Mesodermal cell (in vitro differentiated cells): ENCODE data around the gene LCORL.

Experiments
- H3K27ac ChIP-seq: 2 replicates; pipeline ENCODE4 v1.7.0; 2013; ENCODE audit warnings: mild to moderate bottlenecking, low read depth, low read length, moderate library complexity; ENCODE audit not compliant: severe bottlenecking
- H3K36me3 ChIP-seq: 2 replicates; pipeline ENCODE4 v1.7.1; 2013; ENCODE audit warnings: mild to moderate bottlenecking, low read length, moderate library complexity; ENCODE audit not compliant: control insufficient read depth, insufficient read depth
- H3K4me1 ChIP-seq: one replicate; pipeline ENCODE4 v1.7.1; 2013; ENCODE audit warnings: mild to moderate bottlenecking, low read length; ENCODE audit not compliant: insufficient read depth, control insufficient read depth, poor library complexity, severe bottlenecking
- H3K4me3 ChIP-seq: 2 replicates; pipeline ENCODE4 v1.7.0; 2013; ENCODE audit warnings: low read length, control low read depth, mild to moderate bottlenecking; ENCODE audit not compliant: insufficient read depth, poor library complexity, severe bottlenecking; ENCODE audit errors: extremely low read depth
- H3K9me3 ChIP-seq: 2 replicates; pipeline ENCODE4 v1.7.1; 2013; ENCODE audit warnings: mild to moderate bottlenecking, low read length, moderate library complexity; ENCODE audit not compliant: control insufficient read depth
- WGBS, 2 experiments: methylation state at CpG; one replicate each; pipeline ENCODE4 v1.1.5; 2013; ENCODE audit warnings: missing lambda C conversion rate in 2 of 2; ENCODE audit not compliant: insufficient coverage in 2 of 2; 5-methylcytosine and 5-hydroxymethylcytosine counted together

LCORL gene

DNA sequence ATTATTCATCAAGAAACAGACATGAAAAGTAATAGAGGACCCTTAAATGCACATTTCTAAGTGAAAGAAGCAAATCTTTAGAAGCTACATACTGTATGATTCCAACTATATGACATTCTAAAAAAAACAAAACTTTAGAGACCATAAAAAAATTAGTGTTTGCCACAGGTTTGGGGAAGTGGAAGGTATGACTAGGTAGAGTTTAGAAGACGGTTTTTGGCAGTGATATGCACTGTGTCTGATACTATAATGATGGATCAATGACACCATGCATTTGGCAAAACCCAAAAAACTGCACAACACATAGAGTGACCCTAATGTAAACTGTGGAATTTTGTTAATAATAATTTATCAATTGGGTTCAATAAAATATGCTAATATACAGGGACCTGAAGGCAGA lies 54.5 kb downstream of the LCORL start:
- Histone ChIP-seq H3K27ac (no peak overlapping the region), H3K36me3 (no peaks in the 10 kb centered on the region), H3K9me3 (no peaks in the 10 kb centered on the region), H3K4me1 (no peaks in the 10 kb centered on the region), H3K4me3 (no peak overlapping the region)
- WGBS, 2 experiments = 100% methylated on average over 1 of the region's 1 CpG; no CpG with 5 or more reads in 1 of the 2 experiments

DNA sequence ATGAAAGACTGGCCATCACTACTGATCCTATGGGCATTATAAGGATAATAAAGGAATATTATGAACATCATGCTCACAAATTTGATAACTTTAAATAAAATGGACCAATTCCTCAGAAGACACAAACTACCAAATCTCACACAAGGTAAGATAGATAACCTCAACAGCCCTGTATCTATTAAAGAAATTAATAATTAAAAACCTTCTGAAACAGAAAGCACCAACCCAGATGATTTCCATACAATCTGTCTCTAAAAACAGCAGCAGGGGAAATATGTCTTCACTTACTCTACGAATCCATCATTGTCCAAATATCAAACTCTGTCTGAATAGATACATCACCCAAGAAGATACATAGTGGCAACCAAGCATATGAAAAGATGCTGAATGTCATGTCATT lies 55.2 kb downstream of the LCORL start:
- no CpG with 5 or more reads among the region's 1 CpG for WGBS, 2 experiments

DNA sequence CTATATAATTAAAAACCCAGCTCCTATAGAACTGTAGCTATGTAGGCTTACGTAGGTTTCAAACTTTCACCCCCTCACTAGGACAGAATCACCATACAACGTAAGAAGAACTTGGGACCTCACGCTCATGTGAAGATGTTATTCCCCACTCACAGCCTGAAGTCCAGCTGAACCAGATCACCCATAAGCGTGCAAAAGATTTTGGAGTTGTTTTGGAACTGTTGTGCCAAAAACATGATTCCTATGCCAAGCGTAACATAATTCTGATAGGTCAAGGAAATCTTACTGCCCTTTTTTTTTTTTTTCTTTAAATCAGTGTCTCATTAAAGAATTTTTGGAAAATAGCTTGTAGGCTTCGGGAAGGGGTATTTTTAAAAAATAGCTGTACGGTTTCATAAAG lies 57.0 kb downstream of the LCORL start:
- no peaks in the 10 kb centered on the region for H3K9me3 ChIP-seq
- H3K27ac ChIP-seq = no peak overlapping the region
- no peaks in the 10 kb centered on the region for H3K36me3 ChIP-seq
- no peaks in the 10 kb centered on the region for H3K4me1 ChIP-seq
- H3K4me3 ChIP-seq = no peak overlapping the region
- 100% methylated on average over 1 to 3 of the region's 7 CpGs for WGBS, 2 experiments

More for the DNA sequence above, 55.2 kb downstream of the LCORL start:
- Histone ChIP-seq H3K4me1 (no peaks in the 10 kb centered on the region), H3K4me3 (no peak overlapping the region), H3K9me3 (no peaks in the 10 kb centered on the region), H3K36me3 (no peaks in the 10 kb centered on the region), H3K27ac (no peak overlapping the region)

DNA sequence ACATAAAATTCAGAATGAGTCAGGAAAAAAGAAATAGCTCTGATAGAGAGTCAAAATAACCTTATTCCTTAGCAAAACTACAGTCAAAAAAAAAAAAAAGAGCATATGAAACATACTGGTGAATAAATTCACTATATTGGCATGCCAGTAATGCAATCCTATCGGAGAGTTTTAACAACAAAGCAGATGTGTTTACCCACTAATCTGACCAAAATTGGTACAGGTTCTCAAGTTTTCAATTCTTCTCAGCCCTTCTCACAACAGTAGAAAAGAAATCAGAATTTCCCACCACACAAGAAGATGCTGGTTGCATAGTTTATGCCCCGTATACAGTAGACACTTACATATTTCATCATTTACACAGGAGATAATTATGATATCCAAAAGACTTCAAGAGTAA lies 59.4 kb downstream of the LCORL start:
- Histone ChIP-seq H3K27ac (no peak overlapping the region), H3K36me3 (no peaks in the 10 kb centered on the region), H3K4me1 (no peaks in the 10 kb centered on the region), H3K9me3 (no peaks in the 10 kb centered on the region), H3K4me3 (no peak overlapping the region)
- WGBS, 2 experiments = 90 to 100% methylated on average over 1 of the region's 2 CpGs

DNA sequence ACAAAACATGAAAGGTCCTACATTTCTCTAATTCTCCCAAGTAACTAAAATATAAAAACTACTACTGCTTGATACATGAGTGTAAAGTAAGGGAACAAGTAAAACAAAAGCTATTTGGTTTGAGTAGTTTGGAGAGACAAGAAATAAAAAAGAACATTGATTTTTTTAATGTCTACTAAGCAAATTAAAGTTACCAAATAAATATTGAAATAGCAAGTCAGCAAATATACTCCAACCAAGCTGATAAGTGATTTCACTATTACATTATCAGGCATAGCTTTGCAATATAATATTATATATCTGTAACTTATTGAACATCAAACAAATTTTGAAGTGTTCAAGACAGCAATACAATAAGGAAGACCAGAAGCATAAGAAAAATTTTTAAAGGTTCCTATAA lies 60.3 kb downstream of the LCORL start:
- Histone ChIP-seq H3K9me3 (no peaks in the 10 kb centered on the region), H3K36me3 (peaks cover 2% of the 10 kb centered on the region), H3K4me1 (no peaks in the 10 kb centered on the region), H3K4me3 (no peak overlapping the region), H3K27ac (no peak overlapping the region)

DNA sequence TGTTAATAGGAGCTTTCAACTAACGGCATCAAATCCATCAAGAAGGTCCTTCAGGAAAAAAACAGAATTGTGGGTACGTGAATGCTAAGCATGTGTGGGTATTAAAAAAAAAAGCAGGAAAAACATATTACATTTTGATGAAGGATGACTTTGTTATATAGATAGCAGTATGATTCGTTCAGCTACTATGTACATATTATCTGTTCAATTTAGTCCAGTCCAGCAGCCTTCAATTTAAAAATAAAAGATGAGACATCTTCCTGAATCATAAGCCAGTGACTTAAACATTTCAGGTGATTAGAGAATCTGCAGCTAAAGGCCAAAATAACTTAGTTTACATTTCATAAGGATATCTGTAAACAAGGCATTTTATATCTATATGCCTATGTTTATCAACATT lies 63.4 kb downstream of the LCORL start:
- Histone ChIP-seq H3K36me3 (peaks cover 9% of the 10 kb centered on the region), H3K4me3 (no peak overlapping the region), H3K4me1 (no peaks in the 10 kb centered on the region), H3K27ac (no peak overlapping the region), H3K9me3 (no peaks in the 10 kb centered on the region)
- 100% methylated on average over 2 of the region's 3 CpGs for WGBS, 2 experiments

DNA sequence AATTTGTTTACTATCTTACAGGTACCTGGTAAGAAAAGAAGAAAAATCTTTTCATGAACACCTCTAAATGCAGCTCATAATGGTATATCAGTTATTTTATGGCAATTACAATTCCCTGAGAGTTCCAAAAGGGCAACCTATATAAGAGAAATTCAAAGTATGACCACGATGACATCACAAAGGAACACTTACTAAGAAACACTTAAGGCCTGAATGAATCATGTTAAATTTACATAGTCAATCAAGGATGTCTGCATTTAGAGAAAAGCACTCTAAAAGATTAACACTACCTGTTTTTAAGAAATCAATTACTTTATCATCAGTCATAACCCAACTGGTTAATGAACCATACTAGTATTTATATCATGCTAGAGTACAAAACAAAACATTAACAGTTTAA lies 63.9 kb downstream of the LCORL start:
- Histone ChIP-seq H3K9me3 (no peaks in the 10 kb centered on the region), H3K4me1 (no peaks in the 10 kb centered on the region), H3K36me3 (peaks cover 14% of the 10 kb centered on the region), H3K27ac (no peak overlapping the region), H3K4me3 (no peak overlapping the region)
- WGBS, 2 experiments = no CpG with 5 or more reads among the region's 1 CpG

DNA sequence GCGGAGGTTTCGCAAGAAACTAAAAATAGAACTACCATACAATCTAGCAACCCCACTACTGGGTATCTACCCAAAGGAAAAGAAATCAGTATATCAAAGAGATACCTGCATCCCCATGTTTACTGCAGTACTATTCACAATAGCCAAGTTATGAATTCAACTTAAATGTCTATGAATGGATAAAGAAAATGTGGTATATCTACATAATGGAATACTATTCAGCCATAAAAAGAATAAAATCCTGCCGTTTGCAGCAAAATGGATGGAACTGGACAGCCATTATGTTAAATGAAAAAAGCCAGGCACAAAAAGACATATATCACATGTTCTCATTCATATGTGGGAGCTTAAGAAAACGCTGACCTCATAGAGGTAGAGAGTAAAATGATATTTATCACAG lies 65.3 kb downstream of the LCORL start:
- peaks cover 16% of the 10 kb centered on the region for H3K36me3 ChIP-seq
- WGBS, 2 experiments = 80% methylated on average over 1 of the region's 4 CpGs; no CpG with 5 or more reads in 1 of the 2 experiments

DNA sequence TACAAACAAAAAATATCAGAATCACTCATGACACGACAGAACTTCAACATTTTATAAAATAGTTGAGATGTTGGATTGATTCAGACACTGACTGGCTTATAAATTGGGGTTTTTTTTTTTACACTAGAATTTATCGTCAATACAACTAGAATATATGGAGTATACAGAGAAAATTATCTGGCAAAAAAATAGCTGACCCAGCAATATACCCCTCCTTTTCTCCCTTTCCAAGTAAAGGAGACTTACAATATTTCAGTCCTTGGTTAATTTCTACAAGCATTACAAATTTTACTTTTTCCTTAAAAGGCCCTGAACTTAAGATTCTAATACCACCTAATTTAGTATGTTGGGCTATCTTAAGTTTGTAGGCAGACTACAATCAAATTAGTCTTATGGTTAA lies 76.3 kb downstream of the LCORL start:
- no CpG with 5 or more reads among the region's 2 CpGs for WGBS, 2 experiments
- H3K27ac ChIP-seq = no peak overlapping the region

More for the DNA sequence above, 65.3 kb downstream of the LCORL start:
- no peaks in the 10 kb centered on the region for H3K9me3 ChIP-seq
- H3K4me1 ChIP-seq = no peaks in the 10 kb centered on the region
- no peak overlapping the region for H3K4me3 ChIP-seq
- no peak overlapping the region for H3K27ac ChIP-seq

DNA sequence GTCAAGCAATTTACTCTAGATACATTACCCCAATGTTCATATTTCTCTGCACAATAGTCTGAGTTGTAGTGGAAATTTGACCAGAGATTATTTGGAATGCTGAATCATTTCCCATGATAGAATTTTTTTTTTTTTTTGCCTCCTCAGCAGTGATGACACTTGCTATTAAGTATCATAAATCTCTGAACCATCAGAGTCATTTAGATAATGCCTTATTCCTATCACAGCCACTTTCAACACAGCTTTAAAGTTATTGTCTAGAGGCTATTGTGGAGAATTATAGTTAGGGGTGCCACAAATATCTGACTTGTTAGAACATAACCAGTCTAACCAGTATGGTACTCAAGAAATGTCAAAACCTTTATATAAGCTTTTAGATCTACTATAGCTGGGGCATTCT lies 79.8 kb downstream of the LCORL start:
- no peak overlapping the region for H3K4me3 ChIP-seq
- H3K9me3 ChIP-seq = no peaks in the 10 kb centered on the region
- H3K36me3 ChIP-seq = peaks cover 4% of the 10 kb centered on the region
- H3K27ac ChIP-seq = no peak overlapping the region
- H3K4me1 ChIP-seq = no peaks in the 10 kb centered on the region

More for the DNA sequence above, 76.3 kb downstream of the LCORL start:
- Histone ChIP-seq H3K9me3 (no peaks in the 10 kb centered on the region), H3K4me3 (no peak overlapping the region), H3K36me3 (no peaks in the 10 kb centered on the region), H3K4me1 (no peaks in the 10 kb centered on the region)

DNA sequence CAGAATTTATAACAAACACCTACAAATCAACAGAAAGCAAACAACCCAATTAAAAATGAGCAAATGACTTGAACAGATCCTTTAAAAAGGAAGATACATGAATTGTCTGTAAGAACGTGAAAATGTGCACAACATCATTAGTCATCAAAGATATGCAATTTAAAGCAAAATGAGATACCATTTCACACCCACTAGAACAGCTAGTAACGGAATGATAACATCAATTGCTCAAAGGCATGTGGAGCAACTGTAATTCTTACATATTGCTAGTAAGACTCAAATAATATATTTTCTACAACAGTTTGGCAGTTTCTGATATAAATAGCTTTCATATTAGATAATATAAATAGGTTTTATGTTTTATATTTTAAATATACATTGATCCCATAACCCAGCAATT lies 82.5 kb downstream of the LCORL start:
- Histone ChIP-seq H3K9me3 (no peaks in the 10 kb centered on the region), H3K4me3 (no peak overlapping the region), H3K4me1 (no peaks in the 10 kb centered on the region), H3K27ac (no peak overlapping the region), H3K36me3 (peaks cover 4% of the 10 kb centered on the region)
- WGBS, 2 experiments = no CpG with 5 or more reads among the region's 2 CpGs

DNA sequence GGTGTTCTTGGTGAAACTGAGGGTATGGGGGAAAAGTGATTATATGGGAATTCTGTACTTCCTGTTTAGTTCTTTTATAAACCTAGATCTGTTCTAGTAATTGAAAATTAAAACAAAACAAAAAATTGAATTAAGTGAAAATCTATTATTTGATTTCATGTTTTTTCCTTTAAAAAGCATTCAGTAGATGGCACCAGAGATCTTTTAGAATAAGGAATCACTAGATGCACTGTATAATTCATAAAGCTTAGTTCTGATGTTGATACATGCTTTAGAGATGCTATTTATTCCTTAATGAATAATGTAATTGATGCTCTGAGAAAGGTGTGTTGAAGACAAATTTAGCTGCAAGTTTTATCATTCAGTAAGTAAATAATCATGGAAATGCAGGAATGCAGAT lies 87.3 kb downstream of the LCORL start:
- Histone ChIP-seq H3K9me3 (no peaks in the 10 kb centered on the region), H3K4me3 (no peak overlapping the region), H3K4me1 (no peaks in the 10 kb centered on the region), H3K27ac (no peak overlapping the region), H3K36me3 (peaks cover 4% of the 10 kb centered on the region)
